ENCODE data around the gene CHST3.
"Not testable (repeated sequence)": the region's sequence is repeated elsewhere in the genome, so short reads cannot be mapped to it uniquely, and the experiment has no call there.

Gene CHST3

GRCh38 chr10:71964098-71964742, at the start of gene CHST3:
CHST3 (plus strand) TSS chr10:71964395; CDS start chr10:72005843, 41,448 bp downstream.
- Histone ChIP-seq H3K27ac (ENCODE audit: poor library complexity, severe bottlenecking) (peak within 1 kb of the TSS; percentile 97), H3K27me3 (ENCODE audit: insufficient read depth, poor library complexity, severe bottlenecking) (no peaks in the 10 kb centered on the region), H3K4me3 (ENCODE audit: severe bottlenecking) (peak within 1 kb of the TSS; percentile 72), H3K4me1 (ENCODE audit: insufficient read depth, poor library complexity, severe bottlenecking) (peaks cover 20% of the 10 kb centered on the region), H3K9me3 (ENCODE audit: severe bottlenecking) (no peaks in the 10 kb centered on the region), H3K36me3 (ENCODE audit: low read depth) (peaks cover 8% of the 10 kb centered on the region; the same call in 1 of the 2 replicates)
- no peak for DNase-seq (ENCODE audit: low spot score)
- peak; percentile 51 for ATAC-seq (ENCODE audit: low read depth)
- no peak for TF ChIP-seq CTCF (IDR thresholded peaks at IDR 0.05; ENCODE audit: poor library complexity, severe bottlenecking)

- no peak for TF ChIP-seq CTCF (IDR thresholded peaks at IDR 0.05; ENCODE audit: poor library complexity, severe bottlenecking)
- H3K4me3 ChIP-seq (ENCODE audit: severe bottlenecking), result no peak overlapping the region
- no peaks in the 10 kb centered on the region for H3K27me3 ChIP-seq (ENCODE audit: insufficient read depth, poor library complexity, severe bottlenecking)
- DNase-seq (ENCODE audit: low spot score), result no peak
- ATAC-seq (ENCODE audit: low read depth), result no peak
- no peaks in the 10 kb centered on the region for H3K36me3 ChIP-seq (ENCODE audit: low read depth)
- no peak overlapping the region for H3K27ac ChIP-seq (ENCODE audit: poor library complexity, severe bottlenecking)
- no peaks in the 10 kb centered on the region for H3K9me3 ChIP-seq (ENCODE audit: severe bottlenecking)
- peaks cover 17% of the 10 kb centered on the region for H3K4me1 ChIP-seq (ENCODE audit: insufficient read depth, poor library complexity, severe bottlenecking)
Measured at GRCh38 chr10:71916827-71917226, 47.4 kb upstream of the CHST3 start.

- Histone ChIP-seq H3K4me3 (ENCODE audit: severe bottlenecking) (no peak overlapping the region), H3K9me3 (ENCODE audit: severe bottlenecking) (no peaks in the 10 kb centered on the region), H3K27ac (ENCODE audit: poor library complexity, severe bottlenecking) (no peak overlapping the region), H3K27me3 (ENCODE audit: insufficient read depth, poor library complexity, severe bottlenecking) (no peaks in the 10 kb centered on the region), H3K36me3 (ENCODE audit: low read depth) (no peaks in the 10 kb centered on the region), H3K4me1 (ENCODE audit: insufficient read depth, poor library complexity, severe bottlenecking) (peaks cover 21% of the 10 kb centered on the region)
- ATAC-seq (ENCODE audit: low read depth) (no peak), DNase-seq (ENCODE audit: low spot score) (no peak)
- no peak for TF ChIP-seq CTCF (IDR thresholded peaks at IDR 0.05; ENCODE audit: poor library complexity, severe bottlenecking)
Measured at GRCh38 chr10:71918992-71919391, 45.2 kb upstream of the CHST3 start.

GRCh38 chr10:71919956-71920539, 44.1 kb upstream of the CHST3 start:
- not testable (repeated sequence) for H3K27me3 ChIP-seq (ENCODE audit: insufficient read depth, poor library complexity, severe bottlenecking); H3K4me3 ChIP-seq (ENCODE audit: severe bottlenecking); DNase-seq (ENCODE audit: low spot score); H3K9me3 ChIP-seq (ENCODE audit: severe bottlenecking); H3K36me3 ChIP-seq (ENCODE audit: low read depth)
- 0 out of 3 replicates have a peak, but pooled peaks have one; percentile 14 for ATAC-seq (ENCODE audit: low read depth)
- Histone ChIP-seq H3K27ac (ENCODE audit: poor library complexity, severe bottlenecking) (peak overlapping the region; percentile 18), H3K4me1 (ENCODE audit: insufficient read depth, poor library complexity, severe bottlenecking) (peaks cover 21% of the 10 kb centered on the region)

GRCh38 chr10:71920540-71921323, 43.5 kb upstream of the CHST3 start:
- ATAC-seq (ENCODE audit: low read depth), result peak; percentile 72
- peak overlapping the region; percentile 18 for H3K27ac ChIP-seq (ENCODE audit: poor library complexity, severe bottlenecking)

More at GRCh38 chr10:71920540-71921323, 43.5 kb upstream of the CHST3 start:
- no peak for TF ChIP-seq CTCF (IDR thresholded peaks at IDR 0.05; ENCODE audit: poor library complexity, severe bottlenecking)
- Histone ChIP-seq H3K9me3 (ENCODE audit: severe bottlenecking) (no peaks in the 10 kb centered on the region), H3K36me3 (ENCODE audit: low read depth) (no peaks in the 10 kb centered on the region), H3K4me1 (ENCODE audit: insufficient read depth, poor library complexity, severe bottlenecking) (peaks cover 21% of the 10 kb centered on the region), H3K27me3 (ENCODE audit: insufficient read depth, poor library complexity, severe bottlenecking) (no peaks in the 10 kb centered on the region), H3K4me3 (ENCODE audit: severe bottlenecking) (no peak overlapping the region)
- DNase-seq (ENCODE audit: low spot score), result no peak

All from RWPE2 (cell line).